GM21737 (cell line): ENCODE measurements around the gene SVIL.
"Not testable (repeated sequence)": the region's sequence is repeated elsewhere in the genome, so short reads cannot be mapped to it uniquely, and the experiment has no call there.

Source experiments
- ATAC-seq: cut with Tn5 transposase; IDR thresholded peaks from one replicate; pipeline ENCODE4 v1.9.1; 2021; ENCODE audit warnings: mild to moderate bottlenecking, moderate library complexity; ENCODE audit not compliant: unreplicated experiment

Gene SVIL

GRCh38 chr10:29492774-29493173 is 142.0 kb downstream of the SVIL start:
- no peak for ATAC-seq

- no peak for ATAC-seq
Measured at GRCh38 chr10:29491918-29492317, 142.9 kb downstream of the SVIL start.

GRCh38 chr10:29490781-29491280 is 143.9 kb downstream of the SVIL start:
- ATAC-seq, result not testable (repeated sequence)

DNA sequence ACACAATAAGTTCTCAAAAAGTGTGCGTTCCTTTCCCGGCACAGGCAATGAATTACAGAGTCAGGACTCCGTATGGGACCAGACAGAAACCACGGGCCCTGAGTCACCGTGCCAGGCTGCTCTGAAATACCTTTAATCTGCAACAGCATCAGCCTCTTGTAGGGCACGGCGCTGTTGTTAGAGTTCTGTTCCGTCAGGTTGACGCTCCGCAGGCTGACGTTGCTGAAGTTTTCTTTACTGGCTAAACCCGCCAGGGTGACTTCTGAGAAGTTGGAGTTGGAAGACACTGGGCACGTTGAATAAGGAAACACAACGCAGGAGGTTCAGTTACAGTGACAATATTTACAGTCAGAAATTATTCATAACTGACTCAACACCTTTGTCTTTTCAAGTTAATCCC is 146.3 kb downstream of the SVIL start:
- not testable (repeated sequence) for ATAC-seq

- ATAC-seq, result not testable (repeated sequence)
Measured at GRCh38 chr10:29487884-29488266, 146.9 kb downstream of the SVIL start.

DNA sequence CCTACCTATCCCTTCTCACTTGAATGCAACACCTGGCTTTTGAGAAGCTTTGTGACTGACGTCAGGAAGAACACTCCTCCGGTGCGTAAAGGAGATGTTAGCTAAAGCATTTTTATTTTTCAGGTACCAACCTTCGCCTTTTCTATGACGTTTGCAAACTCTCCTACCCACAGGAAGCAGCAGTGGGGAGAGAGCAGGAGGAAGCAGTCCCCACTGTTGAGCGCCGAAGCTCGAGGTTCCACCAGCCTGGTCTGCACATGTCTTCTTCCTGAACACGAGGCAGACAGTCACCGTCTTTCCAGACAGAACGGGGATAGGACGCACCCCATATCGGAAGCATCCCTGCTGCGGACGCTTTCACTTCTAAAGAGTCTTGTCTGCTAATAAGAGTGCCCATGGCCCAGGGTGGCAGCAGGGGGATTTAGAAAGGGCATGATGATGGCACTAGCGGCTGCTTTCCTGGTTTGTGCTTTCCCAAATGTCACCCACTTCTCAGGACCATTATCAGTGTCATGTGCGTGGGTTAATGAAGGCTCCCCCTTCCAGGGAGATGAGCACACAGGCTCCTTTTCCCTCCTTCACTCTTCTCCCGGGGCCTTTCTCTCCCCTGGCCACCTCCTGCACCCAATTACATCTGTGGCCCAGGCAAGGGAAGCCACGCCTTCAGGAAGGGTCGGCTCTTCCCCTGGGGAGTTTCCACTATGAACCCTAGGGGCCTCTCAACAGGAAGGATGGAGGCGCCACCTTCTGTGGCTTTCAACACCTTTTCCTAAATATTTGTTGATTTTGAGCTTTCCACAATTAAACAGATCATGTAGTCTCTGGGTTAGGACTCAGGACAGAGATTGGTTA is 147.5 kb downstream of the SVIL start:
- ATAC-seq, result not testable (repeated sequence)

DNA sequence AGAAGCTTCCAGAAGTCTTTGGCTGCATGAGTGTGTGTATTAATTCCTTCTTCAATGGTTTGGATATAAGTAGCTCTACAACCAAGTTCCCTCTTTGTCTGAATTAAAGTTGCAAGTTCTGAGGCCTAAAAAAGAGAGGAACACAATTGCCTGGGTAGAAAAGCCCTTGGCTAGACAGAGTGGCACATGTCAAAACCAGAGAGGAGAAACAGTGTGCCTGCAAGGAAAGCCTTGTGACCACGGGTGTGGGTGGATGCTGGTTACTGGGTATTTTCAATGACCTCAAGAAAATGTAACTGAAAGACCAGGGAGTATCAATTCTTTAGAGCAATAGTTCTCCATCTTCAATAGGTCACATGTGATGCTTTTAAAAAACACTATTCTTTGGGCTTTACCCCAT is 148.3 kb downstream of the SVIL start:
- ATAC-seq, result no peak

- ATAC-seq, result not testable (repeated sequence)
Measured at GRCh38 chr10:29484677-29485076, 150.1 kb downstream of the SVIL start.

DNA sequence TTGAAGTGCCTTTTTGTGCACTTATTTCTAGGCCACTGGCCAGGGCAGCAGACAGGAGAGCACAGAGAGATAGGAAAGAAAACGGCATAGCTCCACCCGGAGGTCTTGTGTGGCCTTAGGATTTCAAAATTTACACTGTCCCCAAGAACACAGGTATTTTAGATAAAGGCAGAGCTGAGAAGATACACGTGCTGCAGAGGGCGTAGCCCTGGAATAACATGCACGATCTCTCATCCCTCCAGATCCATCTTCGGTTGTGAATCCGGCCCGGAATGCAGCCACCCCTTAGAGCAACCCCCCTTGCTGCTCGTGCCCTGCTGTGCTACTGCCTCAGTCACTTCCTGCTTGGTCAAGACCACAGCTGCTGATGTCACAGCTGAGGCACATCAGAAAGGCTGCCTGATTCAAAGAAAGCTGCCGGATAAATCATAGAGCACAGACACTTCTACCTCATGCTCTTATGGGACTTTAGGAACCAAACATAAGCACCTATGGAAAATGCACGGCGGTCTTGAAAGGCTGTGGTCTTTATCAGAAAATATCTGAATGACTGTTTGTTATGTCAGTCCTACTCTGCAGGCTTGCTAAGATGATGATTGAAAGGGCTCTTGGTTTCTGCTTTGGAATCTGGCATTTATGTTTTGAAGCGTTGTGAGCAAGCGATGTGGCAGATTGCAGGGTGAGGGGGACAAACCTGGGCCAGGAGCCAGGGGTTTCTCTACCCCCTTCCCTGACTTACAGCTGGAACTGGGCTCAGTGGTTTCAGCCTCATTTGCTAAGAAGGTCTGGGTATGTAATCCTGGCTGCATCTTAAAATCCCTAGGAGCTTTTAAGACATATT is 152.0 kb downstream of the SVIL start:
- no peak for ATAC-seq

GRCh38 chr10:29481906-29482440 is 152.8 kb downstream of the SVIL start:
- no peak for ATAC-seq

GRCh38 chr10:29479981-29480954 is 154.5 kb downstream of the SVIL start:
- ATAC-seq, result no peak

- no peak for ATAC-seq
Measured at GRCh38 chr10:29479081-29479925, 155.5 kb downstream of the SVIL start.

DNA sequence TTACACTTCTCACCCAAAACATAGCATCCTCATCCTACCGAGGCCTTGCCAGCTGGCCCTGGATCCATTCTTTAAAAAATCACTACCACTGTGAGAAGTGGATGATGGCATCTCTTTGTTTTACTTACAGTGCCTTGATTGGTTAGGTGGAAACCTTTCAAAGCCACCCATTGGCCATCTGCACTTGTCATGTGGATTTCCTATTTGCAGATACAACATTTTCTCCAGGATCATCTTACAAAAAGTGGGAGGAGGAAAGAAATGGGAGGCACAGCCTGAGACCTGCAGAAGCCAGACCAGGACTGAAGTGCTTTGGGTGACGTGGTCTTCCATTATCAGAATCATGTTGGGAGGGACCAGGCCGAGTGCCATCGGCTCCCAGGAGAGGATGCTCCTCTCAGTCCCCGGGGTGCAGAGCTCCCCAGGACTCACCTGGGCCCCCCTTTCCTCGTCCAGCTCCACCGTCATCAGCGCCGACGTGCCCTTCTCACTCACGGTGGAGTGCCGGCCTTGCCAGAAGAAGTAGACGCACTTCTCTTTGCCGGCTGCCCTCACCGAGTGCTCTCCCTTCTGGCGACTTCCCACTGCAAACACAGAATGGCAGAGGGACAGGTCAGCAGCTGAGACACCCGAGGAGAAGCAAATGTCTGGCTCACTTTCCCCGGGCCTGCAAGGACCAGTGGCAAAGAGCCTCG is 161.2 kb downstream of the SVIL start:
- no peak for ATAC-seq

GRCh38 chr10:29473087-29473356 is 161.7 kb downstream of the SVIL start:
- no peak for ATAC-seq

DNA sequence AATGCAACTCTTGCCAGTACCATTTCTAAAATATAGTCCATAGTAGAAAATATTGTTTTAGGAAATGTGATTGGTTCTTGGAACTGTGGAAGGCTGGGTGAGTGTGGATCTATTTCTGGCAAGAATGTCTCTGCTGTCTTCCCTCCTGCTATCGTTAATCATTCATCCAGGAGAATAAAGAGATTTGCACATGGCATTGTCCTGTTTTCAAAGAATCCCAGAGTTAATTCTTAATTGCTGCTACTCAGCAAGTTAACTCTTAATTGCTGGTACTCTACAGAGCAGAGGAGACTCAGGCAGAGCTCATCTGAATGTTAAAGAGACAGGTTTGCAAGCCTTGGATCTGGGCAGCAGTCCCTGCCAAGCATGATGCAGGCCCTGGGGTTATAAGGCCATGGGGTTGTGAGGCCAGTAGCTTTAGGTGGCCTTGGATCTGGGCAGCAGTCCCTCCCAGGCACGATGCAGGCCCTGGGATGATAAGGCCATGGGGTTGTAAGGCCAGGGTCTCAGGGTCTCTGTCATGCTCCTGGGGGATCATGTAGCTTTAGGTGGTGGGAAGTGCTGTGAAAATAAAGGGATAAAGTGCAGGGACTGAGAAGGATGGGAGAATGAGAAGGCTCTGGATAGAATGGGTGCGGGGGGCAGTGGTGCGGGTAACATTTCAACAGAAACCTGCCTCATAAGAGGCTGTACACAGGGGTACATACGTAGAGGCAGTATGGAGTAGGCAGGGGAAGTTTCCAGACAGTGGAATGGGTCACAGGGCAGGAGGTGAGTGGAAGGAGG is 162.3 kb downstream of the SVIL start:
- no peak for ATAC-seq

DNA sequence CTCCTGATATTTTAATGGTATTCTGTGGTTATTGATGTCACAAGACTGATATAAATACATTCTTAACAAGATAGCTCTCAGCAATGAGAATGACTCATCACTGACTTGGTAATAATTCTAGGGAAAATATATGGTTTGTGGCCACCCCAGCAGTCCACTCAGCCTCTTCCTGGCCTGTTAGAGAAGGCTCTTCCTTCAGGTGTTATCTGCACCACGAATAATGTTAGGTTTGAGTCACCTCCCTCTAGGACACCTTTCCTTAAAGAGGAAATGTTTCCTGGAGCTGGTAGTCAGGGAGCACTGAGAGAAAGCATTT is 163.3 kb downstream of the SVIL start:
- ATAC-seq, result no peak

- ATAC-seq, result no peak
Measured at GRCh38 chr10:29470843-29471543, 163.8 kb downstream of the SVIL start.

GRCh38 chr10:29470355-29470705 is 164.4 kb downstream of the SVIL start:
- no peak for ATAC-seq
